ENCODE results near the gene GFOD1.

GFOD1 gene

GRCh38 chr6:13453153-13453552 lies 34.2 kb downstream of the GFOD1 start:
- H3F3A ChIP-seq (ENCODE audit: control insufficient read depth, insufficient read depth), result no peaks in the 10 kb centered on the region
- H3K36me3 ChIP-seq (ENCODE audit: control insufficient read depth, low read length), result no peaks in the 10 kb centered on the region
- no peaks in the 10 kb centered on the region for H3K27me3 ChIP-seq (ENCODE audit: control insufficient read depth, low read length)
- no peak overlapping the region for H3K27ac ChIP-seq (ENCODE audit: low read depth, low read length)
- TF ChIP-seq CTCF (IDR thresholded peaks at IDR 0.05; ENCODE audit: low read depth, low read length, poor library complexity, severe bottlenecking), result no peak
- no peaks in the 10 kb centered on the region for H4K20me1 ChIP-seq (ENCODE audit: control insufficient read depth, insufficient read depth, low read depth, low read length)
- H3K4me2 ChIP-seq (ENCODE audit: low read length), result no peak overlapping the region
- H3K79me2 ChIP-seq (ENCODE audit: control insufficient read depth, low read length), result no peaks in the 10 kb centered on the region
- H3K9me2 ChIP-seq (replicated peaks; ENCODE audit: control insufficient read depth, low read length), result no peaks in the 10 kb centered on the region
- no peaks in the 10 kb centered on the region for H3K9me3 ChIP-seq (ENCODE audit: control insufficient read depth, insufficient read depth, low read length)
- no peak overlapping the region for H3K4me3 ChIP-seq (ENCODE audit: low read length)
- peaks cover 46% of the 10 kb centered on the region for H3K4me1 ChIP-seq (ENCODE audit: control insufficient read depth, low read length)

- Histone ChIP-seq H3F3A (ENCODE audit: control insufficient read depth, insufficient read depth) (no peaks in the 10 kb centered on the region), H3K27ac (ENCODE audit: low read depth, low read length) (no peak overlapping the region), H4K20me1 (ENCODE audit: control insufficient read depth, insufficient read depth, low read depth, low read length) (no peaks in the 10 kb centered on the region), H3K4me2 (ENCODE audit: low read length) (no peak overlapping the region), H3K4me1 (ENCODE audit: control insufficient read depth, low read length) (peaks cover 44% of the 10 kb centered on the region), H3K9me2 (replicated peaks; ENCODE audit: control insufficient read depth, low read length) (no peaks in the 10 kb centered on the region), H3K27me3 (ENCODE audit: control insufficient read depth, low read length) (no peaks in the 10 kb centered on the region), H3K4me3 (ENCODE audit: low read length) (no peak overlapping the region), H3K9me3 (ENCODE audit: control insufficient read depth, insufficient read depth, low read length) (no peaks in the 10 kb centered on the region), H3K36me3 (ENCODE audit: control insufficient read depth, low read length) (no peaks in the 10 kb centered on the region), H3K79me2 (ENCODE audit: control insufficient read depth, low read length) (no peaks in the 10 kb centered on the region)
- TF ChIP-seq EZH2phosphoT487 (IDR thresholded peaks at IDR 0.05; ENCODE audit: borderline replicate concordance, low read length), result no peak
- TF ChIP-seq CTCF (IDR thresholded peaks at IDR 0.05; ENCODE audit: low read depth, low read length, poor library complexity, severe bottlenecking), result no peak
Measured at GRCh38 chr6:13452346-13453117, 34.9 kb downstream of the GFOD1 start.

- no peaks in the 10 kb centered on the region for H3K27me3 ChIP-seq (ENCODE audit: control insufficient read depth, low read length)
- H3K27ac ChIP-seq (ENCODE audit: low read depth, low read length), result no peak overlapping the region
- H3F3A ChIP-seq (ENCODE audit: control insufficient read depth, insufficient read depth), result no peaks in the 10 kb centered on the region
- no peaks in the 10 kb centered on the region for H3K79me2 ChIP-seq (ENCODE audit: control insufficient read depth, low read length)
- H3K36me3 ChIP-seq (ENCODE audit: control insufficient read depth, low read length), result no peaks in the 10 kb centered on the region
- TF ChIP-seq CTCF (IDR thresholded peaks at IDR 0.05; ENCODE audit: low read depth, low read length, poor library complexity, severe bottlenecking) (no peak), EZH2phosphoT487 (IDR thresholded peaks at IDR 0.05; ENCODE audit: borderline replicate concordance, low read length) (no peak)
- no peak overlapping the region for H3K4me2 ChIP-seq (ENCODE audit: low read length)
- H3K9me3 ChIP-seq (ENCODE audit: control insufficient read depth, insufficient read depth, low read length), result no peaks in the 10 kb centered on the region
- no peaks in the 10 kb centered on the region for H4K20me1 ChIP-seq (ENCODE audit: control insufficient read depth, insufficient read depth, low read depth, low read length)
- peaks cover 33% of the 10 kb centered on the region for H3K4me1 ChIP-seq (ENCODE audit: control insufficient read depth, low read length)
- no peaks in the 10 kb centered on the region for H3K9me2 ChIP-seq (replicated peaks; ENCODE audit: control insufficient read depth, low read length)
- H3K4me3 ChIP-seq (ENCODE audit: low read length), result no peak overlapping the region
Measured at GRCh38 chr6:13451181-13451895, 36.1 kb downstream of the GFOD1 start.
